OCI-M2 (cell line): ENCODE results near the gene ARF6.
"Not testable (repeated sequence)": the region's sequence is repeated elsewhere in the genome, so short reads cannot be mapped to it uniquely, and the experiment has no call there.

Source experiments
- DNase-seq: peaks from one replicate; lab custom pipeline; 2025; ENCODE audit not compliant: unreplicated experiment; lab: John Stamatoyannopoulos, UW

ARF6 gene

GRCh38 chr14:49876563-49877127 is 16.2 kb upstream of the ARF6 start:
- no peak for DNase-seq

- DNase-seq, result no peak
Measured at GRCh38 chr14:49879646-49880204, 13.2 kb upstream of the ARF6 start.

- no peak for DNase-seq
Measured at GRCh38 chr14:49880267-49881064, 12.4 kb upstream of the ARF6 start.

GRCh38 chr14:49881350-49882001 is 11.4 kb upstream of the ARF6 start:
- DNase-seq, result no peak

- no peak for DNase-seq
Measured at GRCh38 chr14:49882826-49883694, 9.8 kb upstream of the ARF6 start.

GRCh38 chr14:49886523-49886922 is 6.4 kb upstream of the ARF6 start:
- DNase-seq, result no peak

- no peak for DNase-seq
Measured at GRCh38 chr14:49888293-49888692, 4.6 kb upstream of the ARF6 start.

GRCh38 chr14:49892301-49892635 is 614 bp upstream of the ARF6 start:
- no peak for DNase-seq

GRCh38 chr14:49893309-49894213 is 679 bp downstream of the ARF6 start:
- no peak for DNase-seq

GRCh38 chr14:49894214-49895107 is 1.6 kb downstream of the ARF6 start:
- DNase-seq, result not testable (repeated sequence)

GRCh38 chr14:49895480-49895879 is 2.6 kb downstream of the ARF6 start:
- DNase-seq, result no peak

GRCh38 chr14:49896272-49896671 is 3.4 kb downstream of the ARF6 start:
- DNase-seq, result not testable (repeated sequence)

GRCh38 chr14:49896966-49897365 is 4.1 kb downstream of the ARF6 start:
- DNase-seq, result no peak

GRCh38 chr14:49897414-49897813 is 4.5 kb downstream of the ARF6 start:
- DNase-seq, result no peak

GRCh38 chr14:49897965-49898364 is 5.1 kb downstream of the ARF6 start:
- no peak for DNase-seq

GRCh38 chr14:49898485-49898884 is 5.6 kb downstream of the ARF6 start:
- DNase-seq, result no peak

- DNase-seq, result no peak
Measured at GRCh38 chr14:49900973-49901372, 8.1 kb downstream of the ARF6 start.

GRCh38 chr14:49902679-49903246 is 9.9 kb downstream of the ARF6 start:
- DNase-seq, result not testable (repeated sequence)

GRCh38 chr14:49904270-49904669 is 11.4 kb downstream of the ARF6 start:
- DNase-seq, result no peak
